ENCODE measurements around the gene SFRP5.

The SFRP5 gene

DNA sequence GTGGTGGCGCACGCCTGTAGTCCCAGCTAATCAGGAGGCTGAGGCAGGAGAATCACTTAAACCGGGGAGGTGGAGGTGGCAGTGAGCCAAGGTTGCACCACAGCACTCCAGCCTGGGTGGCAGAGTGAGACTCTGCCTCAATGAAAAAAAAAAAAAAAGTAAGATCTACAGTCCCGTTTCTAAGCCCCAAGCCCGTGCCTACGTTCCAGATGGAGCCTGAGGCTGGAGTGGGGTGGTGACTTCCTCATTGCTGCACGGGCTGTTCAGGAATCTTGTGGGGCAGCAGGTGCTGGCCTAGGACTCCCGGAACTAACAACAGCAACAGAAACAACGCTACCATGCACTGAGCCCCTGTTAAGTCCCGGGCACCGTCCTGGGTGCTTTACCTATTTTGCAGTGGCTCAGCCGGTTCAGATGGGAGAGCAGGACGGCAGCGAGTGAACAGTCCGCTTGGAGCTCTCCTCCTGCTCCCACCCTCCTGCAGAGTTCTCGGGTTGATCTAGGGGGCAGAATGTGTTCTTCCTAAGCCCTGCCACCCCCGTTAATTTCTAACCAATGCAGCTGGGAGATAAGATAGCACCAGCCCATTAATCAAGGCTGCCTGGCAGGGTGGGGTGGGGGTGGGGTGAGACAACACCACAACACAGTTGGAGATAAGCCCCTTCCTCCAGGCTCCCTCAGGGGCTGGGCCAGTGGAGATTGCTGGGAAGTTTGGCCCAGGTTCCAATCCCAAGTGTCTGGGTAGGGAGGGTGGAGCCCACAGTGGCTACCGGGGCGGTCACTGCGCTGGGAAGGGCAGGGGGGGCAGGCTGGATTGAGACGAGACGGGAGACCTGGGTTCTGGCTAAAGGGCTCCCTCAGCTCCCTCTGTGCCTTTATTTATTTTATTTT is 17.0 kb upstream of the SFRP5 start:
- H3K4me3 ChIP-seq (ENCODE audit: low read depth, low read length): no peak overlapping the region

DNA sequence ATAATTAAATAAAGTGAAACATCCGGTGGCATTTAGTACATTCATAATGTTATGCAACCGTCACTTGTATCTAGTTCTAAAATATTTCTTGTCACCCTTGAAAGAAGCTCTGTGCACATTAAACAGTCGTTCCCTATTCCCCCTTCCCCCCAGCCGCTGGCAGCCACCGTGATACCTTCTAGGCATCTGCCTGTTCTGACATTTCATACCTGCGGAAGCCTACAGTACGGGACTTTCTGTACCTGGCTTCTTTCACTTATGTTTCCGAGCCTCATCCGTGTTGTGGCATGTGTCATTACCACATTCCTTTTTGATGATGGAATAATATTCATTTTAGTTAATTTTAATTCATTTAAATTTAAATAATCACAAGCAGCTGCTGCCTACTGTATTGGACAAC is 13.9 kb upstream of the SFRP5 start:
- H3K4me3 ChIP-seq (ENCODE audit: low read depth, low read length): no peak overlapping the region

- no peak overlapping the region for H3K4me3 ChIP-seq (ENCODE audit: low read depth, low read length)
Measured at GRCh38 chr10:97785231-97785630, 13.4 kb upstream of the SFRP5 start.

GRCh38 chr10:97784200-97784810 is 12.5 kb upstream of the SFRP5 start:
- H3K4me3 ChIP-seq (ENCODE audit: low read depth, low read length): no peak overlapping the region

GRCh38 chr10:97782455-97783228 is 10.8 kb upstream of the SFRP5 start:
- H3K4me3 ChIP-seq (ENCODE audit: low read depth, low read length): no peak overlapping the region

GRCh38 chr10:97781618-97782331 is 10.0 kb upstream of the SFRP5 start:
- no peak overlapping the region for H3K4me3 ChIP-seq (ENCODE audit: low read depth, low read length)

DNA sequence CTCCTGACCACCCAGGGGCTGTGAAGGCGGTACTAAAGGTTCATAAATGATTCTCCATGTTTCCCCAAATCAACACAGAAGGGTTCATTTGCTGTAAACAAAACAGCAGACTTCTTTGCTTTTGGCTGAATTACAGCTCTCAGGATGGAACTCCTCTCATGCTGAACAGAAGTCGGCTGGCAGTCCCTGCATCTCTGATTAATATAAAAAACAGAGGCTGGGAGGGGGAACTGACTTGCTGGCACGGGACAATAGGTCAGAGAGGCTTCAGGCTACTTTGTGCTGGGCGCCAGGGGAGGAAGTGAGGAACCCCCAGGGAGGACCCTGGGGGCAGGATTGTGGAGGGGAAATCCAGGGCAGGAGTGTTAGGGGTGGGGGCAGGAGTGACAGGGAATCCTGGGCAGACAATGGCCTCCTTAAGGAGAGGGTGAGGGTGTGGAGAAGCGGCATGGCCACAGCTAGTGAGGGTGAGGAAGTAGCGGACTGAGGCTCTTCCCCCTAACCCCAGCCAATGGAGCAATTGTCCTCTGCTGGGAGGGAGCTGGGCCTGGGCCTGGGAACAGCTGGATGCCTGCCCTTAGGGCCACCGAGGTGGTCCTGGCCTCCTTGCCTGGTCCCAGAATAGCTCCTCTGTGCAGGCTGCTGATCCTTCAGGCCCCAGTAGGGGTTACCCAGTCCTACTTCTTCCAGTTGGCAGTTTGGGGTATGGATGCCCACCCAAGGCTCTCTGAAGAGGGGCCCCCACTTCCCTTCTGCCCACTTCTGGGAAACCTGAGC is 9.2 kb upstream of the SFRP5 start:
- H3K4me3 ChIP-seq (ENCODE audit: low read depth, low read length): no peak overlapping the region

DNA sequence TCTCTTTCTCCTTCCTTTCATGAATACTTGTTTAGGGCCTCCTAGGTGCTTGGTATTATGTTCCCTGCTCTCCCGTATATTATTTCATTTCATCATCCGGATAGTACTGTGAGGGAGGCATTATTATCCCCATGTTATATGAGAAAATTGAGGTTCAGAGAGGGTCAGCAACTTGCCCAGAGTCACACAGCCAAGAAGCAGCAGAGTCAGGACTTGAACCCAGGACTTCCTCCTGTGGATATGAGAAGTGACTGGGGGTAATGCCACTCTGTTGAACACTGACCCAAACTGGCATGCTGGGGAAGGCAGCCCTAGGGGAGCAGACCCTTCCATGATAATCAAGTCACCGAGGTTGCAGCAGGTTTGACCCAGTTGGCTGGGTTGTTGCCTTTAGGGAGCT is 8.2 kb upstream of the SFRP5 start:
- H3K4me3 ChIP-seq (ENCODE audit: low read depth, low read length): no peak overlapping the region

DNA sequence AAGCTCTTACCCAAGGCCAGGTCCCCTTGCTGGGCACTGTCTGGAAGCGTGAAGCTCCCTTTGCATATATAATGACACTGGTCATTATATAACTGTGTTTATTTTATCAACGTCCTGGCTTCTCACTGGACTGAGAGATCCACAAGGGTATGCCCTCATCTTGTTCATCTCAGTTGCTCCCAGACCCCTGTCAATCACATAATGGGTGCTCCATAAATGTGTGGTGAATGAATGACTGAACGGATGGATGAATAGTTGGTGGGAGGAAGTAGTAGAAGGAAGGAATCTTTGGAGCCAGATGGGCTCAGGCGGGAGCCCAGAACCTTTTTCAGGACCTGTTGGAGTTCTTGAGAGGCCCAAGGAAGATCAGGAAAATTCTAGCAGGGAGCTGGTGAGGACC is 7.7 kb upstream of the SFRP5 start:
- no peak overlapping the region for H3K4me3 ChIP-seq (ENCODE audit: low read depth, low read length)

- H3K4me3 ChIP-seq (ENCODE audit: low read depth, low read length): no peak overlapping the region
Measured at GRCh38 chr10:97778452-97779302, 6.9 kb upstream of the SFRP5 start.

DNA sequence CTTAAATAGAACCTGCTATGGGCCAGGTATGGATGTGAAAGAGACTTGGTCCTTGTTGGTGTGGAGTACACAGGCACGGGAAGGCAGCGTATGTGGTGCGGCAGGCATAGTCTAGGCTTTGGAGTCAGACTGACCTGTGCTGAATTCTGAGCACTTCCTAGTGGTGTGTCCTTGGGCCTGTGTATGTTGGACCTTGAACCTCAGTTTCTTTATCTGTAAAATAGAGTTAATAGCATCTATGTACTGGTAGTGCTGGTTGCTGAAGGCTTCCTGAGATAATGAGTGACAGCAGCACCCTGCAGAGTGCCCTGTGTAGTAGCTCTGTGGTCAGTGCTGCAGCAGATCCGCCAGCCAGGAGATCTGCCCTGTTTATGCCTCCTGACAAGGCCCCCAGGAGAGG is 5.3 kb upstream of the SFRP5 start:
- no peak overlapping the region for H3K4me3 ChIP-seq (ENCODE audit: low read depth, low read length)

- no peak overlapping the region for H3K4me3 ChIP-seq (ENCODE audit: low read depth, low read length)
Measured at GRCh38 chr10:97774811-97775294, 3.1 kb upstream of the SFRP5 start.

GRCh38 chr10:97773096-97773495 is 1.3 kb upstream of the SFRP5 start:
- no peak overlapping the region for H3K4me3 ChIP-seq (ENCODE audit: low read depth, low read length)

DNA sequence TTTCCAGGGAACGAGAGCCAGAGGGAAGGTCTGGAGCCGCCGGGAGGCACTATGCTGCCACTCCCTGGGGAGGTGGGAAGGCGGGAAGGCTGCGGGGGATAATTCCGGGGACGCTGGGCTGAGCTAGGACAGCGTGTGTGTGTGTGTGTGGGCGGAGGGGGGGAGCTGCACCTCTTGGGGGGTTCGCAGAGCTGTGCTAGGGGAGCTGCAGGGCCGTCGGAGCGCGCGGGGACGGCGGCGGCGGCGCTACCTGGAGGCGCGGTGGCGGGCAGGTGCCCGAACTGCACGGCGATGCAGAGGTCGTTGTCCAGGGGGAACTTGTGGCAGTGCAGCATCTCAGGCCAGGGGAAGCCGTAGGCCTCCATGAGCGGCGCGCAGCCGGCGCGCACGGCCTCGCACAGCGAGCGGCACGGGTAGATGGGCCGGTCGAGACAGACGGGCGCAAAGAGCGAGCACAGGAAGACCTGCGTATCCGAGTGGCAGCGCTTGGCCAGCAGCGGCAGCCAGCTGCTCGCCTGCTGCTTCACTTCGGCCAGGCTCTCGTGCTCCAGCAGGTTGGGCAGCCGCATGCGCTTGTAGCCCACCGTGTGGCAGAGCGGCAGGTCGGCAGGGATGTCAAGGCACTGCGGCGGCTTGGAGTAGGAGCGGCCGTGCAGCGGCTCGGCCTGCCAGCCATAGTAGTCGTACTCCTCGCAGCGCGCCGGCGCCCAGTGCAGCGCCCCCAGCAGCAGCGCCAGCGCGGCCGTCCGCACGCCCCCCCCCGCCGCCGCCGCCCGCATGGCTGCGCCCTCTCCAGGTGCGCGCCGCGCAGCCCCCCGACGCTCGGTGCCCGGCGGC is 526 bp downstream of the SFRP5 start:
- H3K4me3 ChIP-seq (ENCODE audit: low read depth, low read length): peak overlapping the region; percentile 62

DNA sequence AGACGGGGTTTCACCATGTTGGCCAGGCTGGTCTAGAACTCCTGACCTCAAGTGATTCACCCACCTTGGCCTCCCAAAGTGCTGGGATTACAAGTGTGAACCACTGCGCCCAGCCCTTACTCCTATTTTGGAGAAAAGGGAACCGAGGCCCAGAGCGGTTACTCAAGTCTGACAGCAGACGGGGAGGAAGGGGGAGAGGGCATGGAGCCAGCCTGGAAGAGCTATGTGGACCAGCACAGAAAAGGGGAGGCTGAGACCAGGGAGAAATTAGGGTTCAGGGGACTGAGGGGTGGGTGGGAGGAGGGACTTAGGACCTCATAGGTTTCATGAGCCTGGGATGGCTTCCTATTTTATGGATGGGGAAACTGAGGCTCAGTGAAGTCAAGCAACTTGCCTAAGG is 1.5 kb downstream of the SFRP5 start:
- H3K4me3 ChIP-seq (ENCODE audit: low read depth, low read length): no peak overlapping the region

- H3K4me3 ChIP-seq (ENCODE audit: low read depth, low read length): no peak overlapping the region
Measured at GRCh38 chr10:97768322-97769315, 3.2 kb downstream of the SFRP5 start.
